K562 (cell line): Measurements from ENCODE around the gene CALHM1. TPM values are rescaled to one million over a fixed set of nuclear protein-coding genes. Genes with fewer than 3 reads are reported as not detected.

Experiments used
- ATAC-seq: fragments of 200-7000 bp; cut with Tn5 transposase; 3 replicates; pipeline ENCODE4 v1.9.1; 2020; ENCODE audit warnings: moderate library complexity
- BruUV-seq: library from RNA; stranded (reverse); fragments of 400-500 nt; replicated peaks from 2 replicates; lab custom pipeline; 2021; lab: Mats Ljungman, UMichigan
- CTCF ChIA-PET: fragments of 300-600 bp; formaldehyde crosslinking; extraction: SDS; loops from one replicate; lab custom pipeline; 2021; ENCODE audit warnings: low intra/inter-chr PET ratio; lab: Yijun Ruan, JAX
- POLR2A ChIA-PET: fragments of 300-600, 350-650 bp; sonication (Branson Sonifier 250); formaldehyde crosslinking; extraction: SDS; loops from one replicate; lab custom pipeline; 2021; ENCODE audit warnings: antibody characterized with exemption, inconsistent platforms; lab: Yijun Ruan, JAX
- DNase-seq, 4 experiments: peaks; one replicate each; pipeline versions ENCODE4 v3.0.0 to v3.0.0-alpha.2; 2011 to 2018; ENCODE audit warnings: low spot score in 3 of 4, mixed read lengths in 3 of 4; ENCODE audit errors: extremely low read depth in 1 of 4
- FAIRE-seq: peaks from 2 replicates; lab custom pipeline; 2011; peaks lifted over from hg19 to GRCh38; lab: Jason Lieb, UNC
- H2AFZ ChIP-seq: 2 replicates; pipeline ENCODE4 v1.6.0; 2011; ENCODE audit warnings: low read depth, low read length, control low read depth, inconsistent platforms
- H3K27ac ChIP-seq: fragments of 200-600 bp; 3 replicates; pipeline ENCODE4 v1.8.0; 2011; ENCODE audit warnings: low read depth, mild to moderate bottlenecking, control low read depth, inconsistent platforms, low read length, moderate library complexity, mixed read lengths; ENCODE audit errors: extremely low read depth
- H3K27me3 ChIP-seq, 2 experiments: fragments of 300-600 bp in 1 of 2; 2 replicates in 1 of 2; 3 replicates in 1 of 2; pipeline versions ENCODE4 v1.6.0 to v1.8.0; 2011; ENCODE audit warnings: inconsistent platforms in 2 of 2, low read length in 2 of 2, mild to moderate bottlenecking in 1 of 2, mixed read lengths in 1 of 2, moderate library complexity in 1 of 2; ENCODE audit not compliant: control insufficient read depth in 2 of 2, insufficient read depth in 2 of 2
- H3K36me3 ChIP-seq: fragments of 300-600 bp; 3 replicates; pipeline ENCODE4 v1.8.0; 2011; ENCODE audit warnings: mild to moderate bottlenecking, low read length, inconsistent platforms; ENCODE audit not compliant: control insufficient read depth, insufficient read depth
- H3K4me1 ChIP-seq, 2 experiments: fragments of 200-600 bp in 1 of 2; replicated peaks in 1 of 2; 2 replicates in 1 of 2; 3 replicates in 1 of 2; pipeline versions ENCODE4 v1.5.1 to v1.8.0; 2011; ENCODE audit warnings: inconsistent platforms in 2 of 2, low read length in 2 of 2, mild to moderate bottlenecking in 1 of 2, mixed read lengths in 1 of 2, moderate library complexity in 1 of 2; ENCODE audit not compliant: control insufficient read depth in 2 of 2, insufficient read depth in 2 of 2
- H3K4me2 ChIP-seq: 2 replicates; pipeline ENCODE4 v1.6.1; 2011; ENCODE audit warnings: low read length, control low read depth, inconsistent platforms, mixed read lengths; ENCODE audit not compliant: insufficient read depth
- H3K4me3 ChIP-seq: fragments of 200-600 bp; sonication (generic), shearing (Covaris generic); 2 replicates; pipeline ENCODE4 v1.5.1; 2016; ENCODE audit warnings: control low read depth, inconsistent platforms
- H3K79me2 ChIP-seq: fragments of 200-600 bp; 3 replicates; pipeline ENCODE4 v1.8.0; 2011; ENCODE audit warnings: low read length, inconsistent platforms; ENCODE audit not compliant: control insufficient read depth, insufficient read depth
- H3K9ac ChIP-seq, 2 experiments: 2 replicates each; pipeline versions ENCODE4 v1.6.0 to v1.6.1; 2011; ENCODE audit warnings: low read depth in 2 of 2, low read length in 2 of 2, control low read depth in 1 of 2, inconsistent platforms in 1 of 2, mild to moderate bottlenecking in 1 of 2, mixed read lengths in 1 of 2; ENCODE audit not compliant: insufficient read depth in 1 of 2
- H3K9me1 ChIP-seq: one replicate; pipeline ENCODE4 v1.6.0; 2011; ENCODE audit warnings: inconsistent platforms, mild to moderate bottlenecking, low read length, moderate library complexity; ENCODE audit not compliant: control insufficient read depth, insufficient read depth
- H3K9me3 ChIP-seq: replicated peaks from 2 replicates; pipeline ENCODE4 v1.5.1; 2011; ENCODE audit warnings: low read depth, low read length, inconsistent platforms; ENCODE audit not compliant: control insufficient read depth, insufficient read depth
- H4K20me1 ChIP-seq: replicated peaks from 2 replicates; pipeline ENCODE4 v1.6.1; 2011; ENCODE audit warnings: low read length, inconsistent platforms, mixed read lengths; ENCODE audit not compliant: control insufficient read depth, insufficient read depth
- HDGF ChIP-seq: fragments of 450-650 bp; IDR thresholded peaks from 2 replicates; pipeline ENCODE4 v1.6.1; 2016
- IRF2 ChIP-seq: sonication (generic); formaldehyde crosslinking; IDR thresholded peaks from 2 replicates; pipeline ENCODE4 v1.8.1; 2022; ENCODE audit warnings: mild to moderate bottlenecking, missing genetic modification reagents
- KHSRP ChIP-seq: fragments of 450-650 bp; IDR thresholded peaks from 2 replicates; pipeline ENCODE4 v1.6.1; 2017
- MCM2 ChIP-seq: fragments of 450-650 bp; IDR thresholded peaks from 2 replicates; pipeline ENCODE4 v1.6.1; 2017; ENCODE audit warnings: low read depth, mild to moderate bottlenecking
- RBM22 ChIP-seq: fragments of 200-400 bp; formaldehyde crosslinking; IDR thresholded peaks from 2 replicates; pipeline ENCODE4 v1.6.1; 2018; ENCODE audit warnings: low read length, low read depth; ENCODE audit not compliant: poor library complexity, severe bottlenecking
- TAF15 ChIP-seq: fragments of 200-400 bp; formaldehyde crosslinking; IDR thresholded peaks from 2 replicates; pipeline ENCODE4 v1.6.1; 2017; ENCODE audit warnings: mild to moderate bottlenecking, low read depth, low read length, moderate library complexity
- ZFP1 ChIP-seq: fragments of 450-650 bp; formaldehyde crosslinking; IDR thresholded peaks from 2 replicates; pipeline ENCODE4 v1.4.0; 2020; ENCODE audit warnings: mild to moderate bottlenecking, mixed read lengths
- ZNF695 ChIP-seq: fragments of 450-650 bp; formaldehyde crosslinking; IDR thresholded peaks from 2 replicates; pipeline ENCODE4 v1.4.0; 2020; ENCODE audit warnings: mild to moderate bottlenecking, moderate library complexity
- WGBS: fragments of 100-300 bp; shearing (Covaris generic); methylation state at CpG from one replicate; pipeline ENCODE4 v1.1.6; 2016; ENCODE audit warnings: low coverage, mixed read lengths; ENCODE audit not compliant: insufficient coverage; ENCODE audit errors: missing lambda C conversion rate; 5-methylcytosine and 5-hydroxymethylcytosine counted together
- in situ Hi-C: fragments of 300-500 bp; cut with MboI; formaldehyde crosslinking; loops from 4 replicates; pipeline ENCODE4 v1.15.0; 2018; ENCODE audit warnings: inconsistent platforms, mixed read lengths
- intact Hi-C: fragments of 100-400 bp; cut with micrococcal nuclease; formaldehyde crosslinking; loops from 2 replicates; pipeline ENCODE4 v1.14.2; 2022
- polyA plus RNA-seq, 8 experiments: library from polyadenylated mRNA; depleted of rRNA in 4 of 8; stranded (reverse) in 5 of 8; unstranded in 3 of 8; fragments of >200 nt; fragmentation: Nextera tagmentation in 2 of 8; fragmentation: Illumina TruSeq in 1 of 8; extraction: Ambion mirVana in 2 of 8; extraction: Trizol in 1 of 8; gene quantifications; 2 replicates each; pipeline versions ENCODE4 v1.2.1 to v1.2.3, GENCODE V29; 2011 to 2014; ENCODE audit warnings: inconsistent platforms in 1 of 8, missing spikeins in 1 of 8
- total RNA-seq, 7 experiments: library from RNA; depleted of rRNA in 6 of 7; stranded (reverse); fragments of >200 nt in 6 of 7; fragmentation: Illumina TruSeq in 2 of 7; extraction: Trizol in 2 of 7; gene quantifications; 2 replicates each; pipeline versions ENCODE4 v1.2.1 to v1.2.3, GENCODE V29; 2011 to 2021; ENCODE audit warnings: low replicate concordance in 1 of 7
- TF ChIP-seq, protein P1 (sequence below): fragments of 450-650 bp; formaldehyde crosslinking; IDR thresholded peaks from 2 replicates; pipeline ENCODE4 v1.4.0; 2022; ENCODE audit warnings: missing genetic modification characterization
- TF ChIP-seq, protein P2 (sequence below): fragments of 250-450 bp; sonication (Bioruptor Pico); IDR thresholded peaks from 2 replicates; pipeline ENCODE4 v1.5.1; 2021; ENCODE audit warnings: mild to moderate bottlenecking
- TF ChIP-seq, protein P3 (sequence below), 2 experiments: fragments of 450-650 bp in 1 of 2; sonication (generic) in 1 of 2; formaldehyde crosslinking in 1 of 2; IDR thresholded peaks; 2 replicates each; pipeline versions ENCODE4 v1.7.1 to v1.9.0; 2016 to 2022; ENCODE audit warnings: inconsistent platforms in 1 of 2, mild to moderate bottlenecking in 1 of 2, missing genetic modification reagents in 1 of 2

The CALHM1 gene
- total and polyA plus RNA-seq, 9 of the 15 experiments (the other 6 are each of a cell fraction or from before 2014, with no cell fraction given): 0.03 TPM; not detected in 8

DNA sequence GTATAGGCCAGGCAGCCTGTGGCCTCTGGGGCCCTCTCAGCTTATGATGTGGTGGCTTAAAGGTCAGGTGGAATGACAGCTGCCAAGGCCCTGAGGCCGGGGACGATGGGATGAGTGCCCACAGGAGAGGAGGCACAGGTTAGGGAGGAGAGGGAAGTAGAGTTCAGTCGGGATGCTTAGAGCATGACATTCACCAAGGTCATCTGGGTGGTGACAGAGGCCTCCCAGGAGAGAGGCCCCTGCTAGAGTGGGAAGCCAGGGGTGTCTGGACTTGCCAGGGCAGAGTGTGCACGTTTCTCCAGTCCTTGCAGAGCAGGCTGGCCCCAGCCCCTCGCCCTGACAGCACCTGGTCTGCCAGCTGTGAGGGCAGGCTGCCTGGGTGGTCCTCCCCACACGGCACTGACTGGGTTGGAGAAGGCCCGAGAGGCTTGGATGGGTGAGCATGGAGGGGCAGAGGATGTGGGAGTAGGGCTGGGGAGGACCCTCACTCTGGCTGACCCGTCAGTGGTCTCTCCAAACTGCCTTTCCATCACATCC, 1.5 kb downstream of the CALHM1 start:
- no peak for DNase-seq
- in situ Hi-C loops: no loop called here
- FAIRE-seq: no peak
- no peaks in the 10 kb centered on the region for H3K9me1 ChIP-seq
- no peaks in the 10 kb centered on the region for H3K79me2 ChIP-seq
- H3K27me3 ChIP-seq: no peaks in the 10 kb centered on the region
- no TSS peak for BruUV-seq
- no peak overlapping the region for H3K4me2 ChIP-seq
- H2AFZ ChIP-seq: no peak overlapping the region
- no peaks in the 10 kb centered on the region; the same call in 1 of the 2 replicates for H4K20me1 ChIP-seq
- intact Hi-C loops: no loop called here
- 14% methylated on average over 7 of the region's 8 CpGs for WGBS
- H3K9ac ChIP-seq: no peak overlapping the region
- H3K36me3 ChIP-seq: no peaks in the 10 kb centered on the region
- peaks cover 0 to 11% of the 10 kb centered on the region in 2 experiments; a peak in 2 of 5 replicates for H3K4me1 ChIP-seq
- POLR2A ChIA-PET: no interaction called here
- ATAC-seq: no peak
- CTCF ChIA-PET: no interaction called here
- H3K9me3 ChIP-seq: no peaks in the 10 kb centered on the region
- no peak overlapping the region for H3K4me3 ChIP-seq
- no peak overlapping the region for H3K27ac ChIP-seq
- TF ChIP-seq TAF15 (no peak), KHSRP (no peak), MCM2 (no peak), HDGF (no peak), ZNF695 (no peak), RBM22 (no peak), ZFP1 (CRISPR knock-in tag) (no peak), IRF2 (CRISPR knock-in tag) (no peak)
- TF ChIP-seq, protein P1, sequence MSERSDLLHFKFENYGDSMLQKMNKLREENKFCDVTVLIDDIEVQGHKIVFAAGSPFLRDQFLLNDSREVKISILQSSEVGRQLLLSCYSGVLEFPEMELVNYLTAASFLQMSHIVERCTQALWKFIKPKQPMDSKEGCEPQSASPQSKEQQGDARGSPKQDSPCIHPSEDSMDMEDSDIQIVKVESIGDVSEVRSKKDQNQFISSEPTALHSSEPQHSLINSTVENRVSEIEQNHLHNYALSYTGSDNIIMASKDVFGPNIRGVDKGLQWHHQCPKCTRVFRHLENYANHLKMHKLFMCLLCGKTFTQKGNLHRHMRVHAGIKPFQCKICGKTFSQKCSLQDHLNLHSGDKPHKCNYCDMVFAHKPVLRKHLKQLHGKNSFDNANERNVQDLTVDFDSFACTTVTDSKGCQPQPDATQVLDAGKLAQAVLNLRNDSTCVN (CRISPR knock-in tag): no peak
- TF ChIP-seq, protein P2, sequence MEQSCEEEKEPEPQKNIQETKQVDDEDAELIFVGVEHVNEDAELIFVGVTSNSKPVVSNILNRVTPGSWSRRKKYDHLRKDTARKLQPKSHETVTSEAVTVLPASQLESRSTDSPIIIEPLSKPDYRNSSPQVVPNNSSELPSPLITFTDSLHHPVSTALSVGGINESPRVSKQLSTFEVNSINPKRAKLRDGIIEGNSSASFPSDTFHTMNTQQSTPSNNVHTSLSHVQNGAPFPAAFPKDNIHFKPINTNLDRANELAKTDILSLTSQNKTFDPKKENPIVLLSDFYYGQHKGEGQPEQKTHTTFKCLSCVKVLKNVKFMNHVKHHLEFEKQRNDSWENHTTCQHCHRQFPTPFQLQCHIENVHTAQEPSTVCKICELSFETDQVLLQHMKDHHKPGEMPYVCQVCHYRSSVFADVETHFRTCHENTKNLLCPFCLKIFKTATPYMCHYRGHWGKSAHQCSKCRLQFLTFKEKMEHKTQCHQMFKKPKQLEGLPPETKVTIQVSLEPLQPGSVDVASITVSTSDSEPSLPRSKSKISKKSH: no peak
- TF ChIP-seq, protein P3, sequence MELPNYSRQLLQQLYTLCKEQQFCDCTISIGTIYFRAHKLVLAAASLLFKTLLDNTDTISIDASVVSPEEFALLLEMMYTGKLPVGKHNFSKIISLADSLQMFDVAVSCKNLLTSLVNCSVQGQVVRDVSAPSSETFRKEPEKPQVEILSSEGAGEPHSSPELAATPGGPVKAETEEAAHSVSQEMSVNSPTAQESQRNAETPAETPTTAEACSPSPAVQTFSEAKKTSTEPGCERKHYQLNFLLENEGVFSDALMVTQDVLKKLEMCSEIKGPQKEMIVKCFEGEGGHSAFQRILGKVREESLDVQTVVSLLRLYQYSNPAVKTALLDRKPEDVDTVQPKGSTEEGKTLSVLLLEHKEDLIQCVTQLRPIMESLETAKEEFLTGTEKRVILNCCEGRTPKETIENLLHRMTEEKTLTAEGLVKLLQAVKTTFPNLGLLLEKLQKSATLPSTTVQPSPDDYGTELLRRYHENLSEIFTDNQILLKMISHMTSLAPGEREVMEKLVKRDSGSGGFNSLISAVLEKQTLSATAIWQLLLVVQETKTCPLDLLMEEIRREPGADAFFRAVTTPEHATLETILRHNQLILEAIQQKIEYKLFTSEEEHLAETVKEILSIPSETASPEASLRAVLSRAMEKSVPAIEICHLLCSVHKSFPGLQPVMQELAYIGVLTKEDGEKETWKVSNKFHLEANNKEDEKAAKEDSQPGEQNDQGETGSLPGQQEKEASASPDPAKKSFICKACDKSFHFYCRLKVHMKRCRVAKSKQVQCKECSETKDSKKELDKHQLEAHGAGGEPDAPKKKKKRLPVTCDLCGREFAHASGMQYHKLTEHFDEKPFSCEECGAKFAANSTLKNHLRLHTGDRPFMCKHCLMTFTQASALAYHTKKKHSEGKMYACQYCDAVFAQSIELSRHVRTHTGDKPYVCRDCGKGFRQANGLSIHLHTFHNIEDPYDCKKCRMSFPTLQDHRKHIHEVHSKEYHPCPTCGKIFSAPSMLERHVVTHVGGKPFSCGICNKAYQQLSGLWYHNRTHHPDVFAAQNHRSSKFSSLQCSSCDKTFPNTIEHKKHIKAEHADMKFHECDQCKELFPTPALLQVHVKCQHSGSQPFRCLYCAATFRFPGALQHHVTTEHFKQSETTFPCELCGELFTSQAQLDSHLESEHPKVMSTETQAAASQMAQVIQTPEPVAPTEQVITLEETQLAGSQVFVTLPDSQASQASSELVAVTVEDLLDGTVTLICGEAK (IDR thresholded peaks at IDR 0.05): no peak
- TF ChIP-seq, protein P3 (CRISPR knock-in tag; IDR thresholded peaks at IDR 0.05): no peak
